Measurements from ENCODE around the gene IGFBP5.
A peak's percentile ranks its signal among the peaks of the same experiment; 100 is the strongest.

Gene IGFBP5

GRCh38 chr2:216698895-216699294 is 3.5 kb upstream of the IGFBP5 start:
- 29 to 34% methylated on average over 5 of the region's 5 CpGs for WGBS, 2 experiments
- Histone ChIP-seq H3K27me3 (ENCODE audit: control insufficient read depth, insufficient read depth, low read length, poor library complexity, severe bottlenecking) (no peaks in the 10 kb centered on the region), H3K36me3 (ENCODE audit: control insufficient read depth, insufficient read depth, low read length) (no peaks in the 10 kb centered on the region), H3K4me1 (ENCODE audit: control insufficient read depth, insufficient read depth, low read length) (peaks cover 20% of the 10 kb centered on the region), H3K4me3 (ENCODE audit: insufficient read depth, low read depth, low read length) (no peak overlapping the region), H3K9me3 (ENCODE audit: control insufficient read depth, low read length) (no peaks in the 10 kb centered on the region), H3K27ac (ENCODE audit: insufficient read depth, low read depth, low read length, poor library complexity, severe bottlenecking) (no peak overlapping the region)

- WGBS, 2 experiments, result 86 to 88% methylated on average over 6 of the region's 6 CpGs
These were observed 2.9 kb upstream of the IGFBP5 start for GRCh38 chr2:216698293-216698692.

GRCh38 chr2:216696751-216697560 is 1.6 kb upstream of the IGFBP5 start:
- WGBS, 2 experiments, result 68 to 70% methylated on average over 7 of the region's 7 CpGs
- no peak overlapping the region for H3K4me3 ChIP-seq (ENCODE audit: insufficient read depth, low read depth, low read length)
- no peaks in the 10 kb centered on the region for H3K27me3 ChIP-seq (ENCODE audit: control insufficient read depth, insufficient read depth, low read length, poor library complexity, severe bottlenecking)
- no peak overlapping the region for H3K27ac ChIP-seq (ENCODE audit: insufficient read depth, low read depth, low read length, poor library complexity, severe bottlenecking)
- no peaks in the 10 kb centered on the region for H3K36me3 ChIP-seq (ENCODE audit: control insufficient read depth, insufficient read depth, low read length)
- H3K4me1 ChIP-seq (ENCODE audit: control insufficient read depth, insufficient read depth, low read length), result peaks cover 20% of the 10 kb centered on the region
- no peaks in the 10 kb centered on the region for H3K9me3 ChIP-seq (ENCODE audit: control insufficient read depth, low read length)

More at GRCh38 chr2:216698293-216698692, 2.9 kb upstream of the IGFBP5 start:
- no peak overlapping the region for H3K27ac ChIP-seq (ENCODE audit: insufficient read depth, low read depth, low read length, poor library complexity, severe bottlenecking)
- peaks cover 20% of the 10 kb centered on the region for H3K4me1 ChIP-seq (ENCODE audit: control insufficient read depth, insufficient read depth, low read length)
- H3K4me3 ChIP-seq (ENCODE audit: insufficient read depth, low read depth, low read length), result no peak overlapping the region
- H3K36me3 ChIP-seq (ENCODE audit: control insufficient read depth, insufficient read depth, low read length), result no peaks in the 10 kb centered on the region
- no peaks in the 10 kb centered on the region for H3K27me3 ChIP-seq (ENCODE audit: control insufficient read depth, insufficient read depth, low read length, poor library complexity, severe bottlenecking)
- H3K9me3 ChIP-seq (ENCODE audit: control insufficient read depth, low read length), result no peaks in the 10 kb centered on the region

- H3K4me1 ChIP-seq (ENCODE audit: control insufficient read depth, insufficient read depth, low read length), result peaks cover 20% of the 10 kb centered on the region
- 88 to 100% methylated on average over 1 of the region's 1 CpG for WGBS, 2 experiments
- H3K9me3 ChIP-seq (ENCODE audit: control insufficient read depth, low read length), result no peaks in the 10 kb centered on the region
- H3K36me3 ChIP-seq (ENCODE audit: control insufficient read depth, insufficient read depth, low read length), result no peaks in the 10 kb centered on the region
- H3K27me3 ChIP-seq (ENCODE audit: control insufficient read depth, insufficient read depth, low read length, poor library complexity, severe bottlenecking), result no peaks in the 10 kb centered on the region
- H3K27ac ChIP-seq (ENCODE audit: insufficient read depth, low read depth, low read length, poor library complexity, severe bottlenecking), result no peak overlapping the region
- no peak overlapping the region for H3K4me3 ChIP-seq (ENCODE audit: insufficient read depth, low read depth, low read length)
These were observed 972 bp upstream of the IGFBP5 start for GRCh38 chr2:216696321-216696720.

- Histone ChIP-seq H3K4me3 (ENCODE audit: insufficient read depth, low read depth, low read length) (peak overlapping the region; percentile 94), H3K27ac (ENCODE audit: insufficient read depth, low read depth, low read length, poor library complexity, severe bottlenecking) (peak overlapping the region; percentile 4), H3K4me1 (ENCODE audit: control insufficient read depth, insufficient read depth, low read length) (peaks cover 31% of the 10 kb centered on the region)
These were observed 527 bp downstream of the IGFBP5 start for GRCh38 chr2:216694826-216695217.

GRCh38 chr2:216694082-216694825 is 1.1 kb downstream of the IGFBP5 start:
- Histone ChIP-seq H3K4me3 (ENCODE audit: insufficient read depth, low read depth, low read length) (peak overlapping the region; percentile 94), H3K36me3 (ENCODE audit: control insufficient read depth, insufficient read depth, low read length) (no peaks in the 10 kb centered on the region), H3K4me1 (ENCODE audit: control insufficient read depth, insufficient read depth, low read length) (peaks cover 37% of the 10 kb centered on the region), H3K27me3 (ENCODE audit: control insufficient read depth, insufficient read depth, low read length, poor library complexity, severe bottlenecking) (no peaks in the 10 kb centered on the region), H3K27ac (ENCODE audit: insufficient read depth, low read depth, low read length, poor library complexity, severe bottlenecking) (peak overlapping the region; percentile 50), H3K9me3 (ENCODE audit: control insufficient read depth, low read length) (no peaks in the 10 kb centered on the region)
- WGBS, 2 experiments, result 0% methylated on average over 59 of the region's 59 CpGs

More at GRCh38 chr2:216694826-216695217, 527 bp downstream of the IGFBP5 start:
- 2 to 5% methylated on average over 7 to 8 of the region's 10 CpGs for WGBS, 2 experiments
- H3K27me3 ChIP-seq (ENCODE audit: control insufficient read depth, insufficient read depth, low read length, poor library complexity, severe bottlenecking), result no peaks in the 10 kb centered on the region
- H3K9me3 ChIP-seq (ENCODE audit: control insufficient read depth, low read length), result no peaks in the 10 kb centered on the region
- no peaks in the 10 kb centered on the region for H3K36me3 ChIP-seq (ENCODE audit: control insufficient read depth, insufficient read depth, low read length)

GRCh38 chr2:216693414-216694080 is 1.8 kb downstream of the IGFBP5 start:
- no peaks in the 10 kb centered on the region for H3K27me3 ChIP-seq (ENCODE audit: control insufficient read depth, insufficient read depth, low read length, poor library complexity, severe bottlenecking)
- peak overlapping the region; percentile 94 for H3K4me3 ChIP-seq (ENCODE audit: insufficient read depth, low read depth, low read length)
- peaks cover 2% of the 10 kb centered on the region for H3K36me3 ChIP-seq (ENCODE audit: control insufficient read depth, insufficient read depth, low read length)
- WGBS, 2 experiments, result 0 to 1% methylated on average over 5 to 12 of the region's 15 CpGs
- peak overlapping the region; percentile 50 for H3K27ac ChIP-seq (ENCODE audit: insufficient read depth, low read depth, low read length, poor library complexity, severe bottlenecking)
- no peaks in the 10 kb centered on the region for H3K9me3 ChIP-seq (ENCODE audit: control insufficient read depth, low read length)
- H3K4me1 ChIP-seq (ENCODE audit: control insufficient read depth, insufficient read depth, low read length), result peaks cover 43% of the 10 kb centered on the region

- Histone ChIP-seq H3K27me3 (ENCODE audit: control insufficient read depth, insufficient read depth, low read length, poor library complexity, severe bottlenecking) (no peaks in the 10 kb centered on the region), H3K27ac (ENCODE audit: insufficient read depth, low read depth, low read length, poor library complexity, severe bottlenecking) (peak overlapping the region; percentile 85), H3K4me3 (ENCODE audit: insufficient read depth, low read depth, low read length) (peak overlapping the region; percentile 94), H3K36me3 (ENCODE audit: control insufficient read depth, insufficient read depth, low read length) (peaks cover 5% of the 10 kb centered on the region), H3K9me3 (ENCODE audit: control insufficient read depth, low read length) (no peaks in the 10 kb centered on the region), H3K4me1 (ENCODE audit: control insufficient read depth, insufficient read depth, low read length) (peaks cover 38% of the 10 kb centered on the region)
- WGBS, 2 experiments, result 0 to 1% methylated on average over 26 to 28 of the region's 28 CpGs
These were observed 2.5 kb downstream of the IGFBP5 start for GRCh38 chr2:216692636-216693413.

- Histone ChIP-seq H3K36me3 (ENCODE audit: control insufficient read depth, insufficient read depth, low read length) (peaks cover 20% of the 10 kb centered on the region), H3K27me3 (ENCODE audit: control insufficient read depth, insufficient read depth, low read length, poor library complexity, severe bottlenecking) (no peaks in the 10 kb centered on the region), H3K27ac (ENCODE audit: insufficient read depth, low read depth, low read length, poor library complexity, severe bottlenecking) (peak overlapping the region; percentile 74), H3K9me3 (ENCODE audit: control insufficient read depth, low read length) (no peaks in the 10 kb centered on the region), H3K4me3 (ENCODE audit: insufficient read depth, low read depth, low read length) (peak overlapping the region; percentile 94), H3K4me1 (ENCODE audit: control insufficient read depth, insufficient read depth, low read length) (peaks cover 31% of the 10 kb centered on the region)
- WGBS, 2 experiments, result 7 to 11% methylated on average over 17 to 23 of the region's 23 CpGs
These were observed 4.3 kb downstream of the IGFBP5 start for GRCh38 chr2:216690853-216691741.
